ENCODE results near the gene GEMIN7. TPM values are rescaled to one million over a fixed set of nuclear protein-coding genes. Genes with fewer than 3 reads are reported as not detected.

Gene GEMIN7
- polyA plus RNA-seq, 1 donor, result 22.7 TPM

DNA sequence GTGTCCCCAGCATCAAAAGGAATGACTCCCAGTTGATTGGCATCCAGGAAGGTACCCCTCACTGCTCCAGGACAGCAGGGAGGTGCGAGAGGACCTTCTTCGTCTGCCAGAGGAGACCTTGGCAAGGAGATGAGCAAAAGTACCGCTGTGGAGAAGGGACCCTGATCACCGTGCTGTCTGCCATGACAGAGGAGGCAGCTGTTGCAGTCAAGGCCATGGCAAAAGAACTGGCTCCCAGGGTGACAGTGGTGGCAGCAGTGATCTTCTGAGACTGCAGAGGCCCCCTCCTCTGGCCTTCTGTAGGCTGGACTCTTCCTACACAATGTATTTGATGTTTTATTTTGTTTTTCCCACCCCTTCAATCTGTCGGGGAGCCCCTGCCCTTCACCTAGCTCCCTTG lies 49.7 kb downstream of the GEMIN7 start:
- no peak for DNase-seq (ENCODE audit: low read depth)

DNA sequence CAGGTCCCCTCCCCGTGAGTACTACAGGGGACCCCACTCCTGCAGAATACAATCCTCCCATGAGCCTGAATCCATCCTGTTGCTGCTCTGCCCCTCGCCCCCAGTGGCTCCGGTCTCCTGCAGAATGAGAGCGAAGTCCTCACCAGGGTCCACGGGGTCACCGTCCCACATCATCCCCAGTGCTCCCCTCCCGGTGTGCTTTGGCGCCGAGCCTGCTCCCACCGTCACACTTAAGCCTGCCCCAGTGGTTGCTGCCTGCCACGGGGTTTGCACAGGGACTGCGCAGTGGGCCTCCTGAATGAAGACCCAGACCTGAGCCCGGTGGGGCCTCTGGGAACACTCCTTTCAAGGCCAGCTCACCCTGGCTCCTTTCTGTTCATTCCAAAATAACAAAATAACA lies 51.2 kb downstream of the GEMIN7 start:
- DNase-seq (ENCODE audit: low read depth), result no peak

DNA sequence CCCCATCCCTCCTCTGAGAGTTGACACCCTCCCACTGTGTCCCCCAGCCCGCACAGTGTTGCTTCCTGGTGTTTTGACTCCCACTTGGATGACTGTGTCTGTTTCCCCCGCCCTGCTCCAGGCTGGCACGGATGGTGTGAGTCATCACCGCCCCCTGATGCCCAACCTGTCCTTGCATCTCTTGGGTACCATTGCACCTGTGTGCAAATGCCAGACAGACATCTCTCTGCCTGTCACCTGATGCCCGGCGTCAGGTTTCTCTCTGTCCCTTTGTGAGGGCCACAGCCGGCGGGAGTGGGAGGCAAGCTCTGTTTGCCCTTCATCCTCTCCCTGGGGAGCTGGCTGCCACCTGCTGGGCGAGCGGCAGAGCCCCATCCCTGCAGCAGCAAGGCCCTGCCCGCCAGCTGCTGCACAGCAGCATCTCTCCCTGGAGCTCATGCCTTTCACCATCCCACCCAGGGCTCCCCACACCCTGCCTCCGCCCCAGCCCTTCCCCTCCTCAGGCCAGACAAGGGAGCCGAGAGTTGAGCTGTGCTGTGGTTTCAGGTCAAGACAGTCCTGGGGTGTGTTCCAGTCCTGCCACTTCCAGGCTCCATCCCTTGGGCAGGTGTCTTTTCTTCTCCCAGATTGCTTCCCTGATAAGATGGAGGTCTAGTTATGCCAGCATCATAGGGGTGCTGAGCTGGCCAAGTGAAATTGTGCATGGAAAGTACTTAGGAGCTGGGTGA lies 52.0 kb downstream of the GEMIN7 start:
- no peak for DNase-seq (ENCODE audit: low read depth)

- no peak for DNase-seq (ENCODE audit: low read depth)
These were observed 54.6 kb downstream of the GEMIN7 start for GRCh38 chr19:45133661-45134060.

GRCh38 chr19:45135176-45135885 lies 56.3 kb downstream of the GEMIN7 start:
- no peak for DNase-seq (ENCODE audit: low read depth)

DNA sequence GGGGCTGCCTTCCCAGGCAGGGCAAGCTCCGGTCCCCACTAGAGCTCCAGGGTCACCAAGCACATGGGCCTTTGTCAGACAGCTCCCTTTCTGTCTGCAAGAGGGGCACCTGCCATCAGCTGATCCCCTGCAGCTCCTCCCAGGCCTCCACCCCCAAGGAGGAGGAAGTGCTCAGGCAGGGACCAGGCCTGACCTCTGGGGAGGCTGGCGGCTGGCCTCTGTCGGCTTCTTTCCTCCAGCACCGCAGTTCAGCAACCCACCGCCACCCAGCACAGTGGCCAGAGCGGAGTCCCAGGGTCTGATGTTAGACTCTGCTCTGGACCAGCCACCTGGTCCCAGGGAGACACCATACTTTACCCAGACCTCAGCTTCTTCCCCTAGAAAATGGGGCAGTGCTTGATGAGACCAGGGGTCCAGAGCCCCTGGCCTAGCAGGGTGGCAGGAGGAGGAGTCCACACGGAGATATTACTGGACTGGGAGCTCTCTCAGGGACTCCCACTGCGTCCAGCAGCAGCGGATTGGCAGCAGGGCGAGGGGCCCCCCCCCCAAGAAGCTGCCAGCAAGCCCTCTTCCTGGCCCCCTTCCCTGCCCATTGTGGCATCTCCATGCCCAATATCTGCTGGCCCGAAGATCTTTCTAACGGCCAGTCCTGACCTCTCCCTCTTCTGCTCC lies 57.6 kb downstream of the GEMIN7 start:
- no peak for DNase-seq (ENCODE audit: low read depth)

GRCh38 chr19:45137179-45137761 lies 58.2 kb downstream of the GEMIN7 start:
- DNase-seq (ENCODE audit: low read depth), result no peak

DNA sequence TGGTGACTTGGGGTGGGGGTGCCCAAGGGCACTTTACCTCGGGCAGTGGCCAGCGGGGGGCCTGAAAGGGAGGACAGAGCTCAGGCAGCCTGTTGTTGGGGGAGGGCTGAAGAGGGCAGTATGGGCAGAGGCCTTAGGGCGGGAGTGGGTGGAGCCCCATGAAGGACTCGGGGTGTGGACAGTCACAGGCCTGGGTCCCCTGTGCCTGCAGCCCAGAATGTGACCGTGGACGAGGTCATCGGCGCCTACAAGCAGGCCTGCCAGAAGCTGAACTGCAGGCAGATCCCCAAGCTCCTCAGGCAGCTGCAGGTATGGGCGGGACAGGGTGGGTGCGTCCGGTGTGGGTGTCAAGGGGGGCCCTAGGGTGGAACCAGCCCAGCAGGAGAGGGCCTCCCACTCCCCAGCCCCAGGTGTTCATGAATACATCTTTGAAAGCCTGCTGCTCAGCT lies 59.3 kb downstream of the GEMIN7 start:
- no peak for DNase-seq (ENCODE audit: low read depth)

DNA sequence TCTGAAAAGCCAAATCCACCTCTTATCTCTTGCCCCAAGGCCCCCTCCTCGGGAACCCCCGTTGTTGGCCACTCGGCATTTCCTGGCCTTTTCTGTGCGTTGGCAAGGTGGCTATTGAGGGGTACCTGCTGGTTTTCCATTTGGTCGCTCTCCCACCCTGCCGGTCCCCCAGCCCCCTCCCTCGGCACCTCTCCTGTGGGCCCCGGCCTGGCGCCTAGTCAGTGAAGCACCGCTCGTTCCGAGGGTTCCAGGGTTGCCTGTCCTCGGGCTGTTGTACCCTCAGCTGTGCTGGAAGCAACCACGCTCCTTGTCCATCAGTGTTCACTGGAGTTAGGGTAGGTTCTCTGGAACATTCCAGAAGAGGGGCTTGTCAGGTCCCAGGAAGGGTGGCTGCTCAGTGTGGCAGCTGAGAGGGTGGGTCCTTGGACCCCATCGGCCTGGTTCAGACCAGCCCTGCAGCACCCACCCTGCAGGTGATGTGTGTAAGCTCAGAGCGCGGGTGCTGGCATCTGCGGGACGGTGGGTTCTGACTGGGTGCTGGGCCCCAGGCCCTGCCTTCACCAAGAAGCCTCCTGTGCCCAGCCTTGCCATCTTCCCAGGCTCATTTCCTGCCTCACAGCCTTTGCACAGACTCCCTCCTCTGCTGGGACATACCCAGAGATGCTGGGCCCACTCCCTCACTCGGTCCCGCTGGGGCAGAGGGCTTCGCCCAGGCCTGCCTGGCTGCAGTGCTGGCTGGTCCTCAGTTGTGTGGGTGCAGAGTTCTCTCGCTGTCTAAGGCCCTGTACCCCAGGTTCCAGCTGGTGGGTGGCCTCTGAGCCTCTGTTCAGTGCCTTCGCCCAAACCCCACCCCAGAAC lies 60.5 kb downstream of the GEMIN7 start:
- DNase-seq (ENCODE audit: low read depth), result no peak

GRCh38 chr19:45140144-45140503 lies 61.1 kb downstream of the GEMIN7 start:
- DNase-seq (ENCODE audit: low read depth), result no peak

GRCh38 chr19:45140533-45140932 lies 61.5 kb downstream of the GEMIN7 start:
- no peak for DNase-seq (ENCODE audit: low read depth)

Other genes starting within 250 kb of the GEMIN7 start
- gene NECTIN2, start 233.0 kb upstream of the GEMIN7 start, polyA plus RNA-seq (ENCODE audit: insufficient read length), result 44.1 TPM
- gene TOMM40, start 188.0 kb upstream of the GEMIN7 start, polyA plus RNA-seq (ENCODE audit: insufficient read length), result 35.1 TPM
- gene APOE, start 173.5 kb upstream of the GEMIN7 start, polyA plus RNA-seq (ENCODE audit: insufficient read length), result 41.6 TPM
- 19.6 TPM for gene APOC1, start 164.7 kb upstream of the GEMIN7 start, polyA plus RNA-seq (ENCODE audit: insufficient read length)
- gene APOC4, start 137.0 kb upstream of the GEMIN7 start, polyA plus RNA-seq (ENCODE audit: insufficient read length), result not detected
- not detected for gene APOC2, start 133.2 kb upstream of the GEMIN7 start, polyA plus RNA-seq (ENCODE audit: insufficient read length)
- gene CLPTM1, start 123.9 kb upstream of the GEMIN7 start, polyA plus RNA-seq (ENCODE audit: insufficient read length), result 52.5 TPM
- gene RELB, start 77.8 kb upstream of the GEMIN7 start, polyA plus RNA-seq (ENCODE audit: insufficient read length), result 4.8 TPM
- gene CLASRP, start 40.2 kb upstream of the GEMIN7 start, polyA plus RNA-seq (ENCODE audit: insufficient read length), result 48.8 TPM
- 0.91 TPM for gene ZNF296, start 2.8 kb upstream of the GEMIN7 start, polyA plus RNA-seq (ENCODE audit: insufficient read length)
- 22.1 TPM for gene PPP1R37, start 13.9 kb downstream of the GEMIN7 start, polyA plus RNA-seq (ENCODE audit: insufficient read length)
- 0.34 TPM for gene NKPD1, start 81.7 kb downstream of the GEMIN7 start, polyA plus RNA-seq (ENCODE audit: insufficient read length)
- 23.1 TPM for gene TRAPPC6A, start 99.0 kb downstream of the GEMIN7 start, polyA plus RNA-seq (ENCODE audit: insufficient read length)
- 6.1 TPM for gene BLOC1S3, start 99.5 kb downstream of the GEMIN7 start, polyA plus RNA-seq (ENCODE audit: insufficient read length)
- 1.1 TPM for gene EXOC3L2, start 166.1 kb downstream of the GEMIN7 start, polyA plus RNA-seq (ENCODE audit: insufficient read length)
- gene MARK4, start 172.0 kb downstream of the GEMIN7 start, polyA plus RNA-seq (ENCODE audit: insufficient read length), result 26.2 TPM
- 3,869 TPM for gene CKM, start 243.6 kb downstream of the GEMIN7 start, polyA plus RNA-seq (ENCODE audit: insufficient read length)